Cardiac fibroblast (primary cell): ENCODE results near the gene ATXN1.
"Not testable (repeated sequence)": the region's sequence is repeated elsewhere in the genome, so short reads cannot be mapped to it uniquely, and the experiment has no call there.

Experiments
- DNase-seq, 2 donors: peaks; one replicate each; pipeline versions ENCODE4 v3.0.0 to v3.0.0-alpha.2; 2010; ENCODE audit warnings: low read depth in 2 of 2
- H3K4me3 ChIP-seq, 2 donors: replicated peaks in 1 of 2; 1 replicate in 1 of 2; 2 replicates in 1 of 2; pipeline ENCODE4 v1.5.1; 2011; ENCODE audit warnings: low read depth in 2 of 2, low read length in 2 of 2, mild to moderate bottlenecking in 2 of 2, moderate library complexity in 1 of 2
- CTCF ChIP-seq: IDR thresholded peaks from one replicate; pipeline ENCODE4 v1.5.1; 2011; ENCODE audit warnings: low read depth, mild to moderate bottlenecking, low read length, inconsistent platforms

Gene ATXN1

GRCh38 chr6:16274885-16275589, 486.2 kb downstream of the ATXN1 start:
- no peak overlapping the region for H3K4me3 ChIP-seq
- TF ChIP-seq CTCF, result no peak
- no peak for DNase-seq

- DNase-seq, result no peak
- H3K4me3 ChIP-seq, result no peak overlapping the region
- no peak for TF ChIP-seq CTCF
Measured at GRCh38 chr6:16274483-16274882, 486.8 kb downstream of the ATXN1 start.

- TF ChIP-seq CTCF, result no peak
- H3K4me3 ChIP-seq, result no peak overlapping the region
- peak; percentile 33 to 58 for DNase-seq
Measured at GRCh38 chr6:16273256-16273655, 488.0 kb downstream of the ATXN1 start.

- DNase-seq, result no peak
- TF ChIP-seq CTCF, result no peak
Measured at GRCh38 chr6:16272201-16272600, 489.1 kb downstream of the ATXN1 start.

GRCh38 chr6:16271428-16271827, 489.8 kb downstream of the ATXN1 start:
- DNase-seq, result no peak
- no peak for TF ChIP-seq CTCF
- no peak overlapping the region for H3K4me3 ChIP-seq

More at GRCh38 chr6:16272201-16272600, 489.1 kb downstream of the ATXN1 start:
- H3K4me3 ChIP-seq, result no peak overlapping the region

- DNase-seq, result no peak
- no peak for TF ChIP-seq CTCF
- no peak overlapping the region for H3K4me3 ChIP-seq
Measured at GRCh38 chr6:16270178-16270794, 491.0 kb downstream of the ATXN1 start.

- H3K4me3 ChIP-seq, DNase-seq: not testable (repeated sequence)
Measured at GRCh38 chr6:16269442-16270070, 491.7 kb downstream of the ATXN1 start.
